NOMO-1 treated with DMSO at 0.1 percent for 48 hours (cell line): ENCODE measurements around the gene RAP1B.
A peak's percentile ranks its signal among the peaks of the same experiment; 100 is the strongest.

Experiments
- DNase-seq: peaks from one replicate; lab custom pipeline; 2025; ENCODE audit not compliant: unreplicated experiment; lab: John Stamatoyannopoulos, UW

The RAP1B gene

DNA sequence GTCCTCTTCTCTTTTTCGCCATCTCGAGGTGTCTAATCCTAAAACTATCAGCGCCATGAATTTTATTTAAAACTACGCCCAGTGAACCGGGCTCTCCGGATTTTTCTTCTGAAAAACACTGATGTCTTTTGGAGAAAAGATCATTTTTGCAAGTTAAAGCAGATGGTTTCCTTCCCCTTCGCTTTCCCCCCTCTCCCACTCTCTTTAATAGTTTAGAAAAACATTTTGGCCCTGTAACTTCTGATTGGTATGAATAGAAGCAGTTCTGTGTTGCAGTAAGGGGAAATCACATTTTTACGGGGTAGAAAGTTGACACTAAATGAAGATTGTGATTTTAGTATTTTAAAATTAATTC is 1.1 kb downstream of the RAP1B start:
- no peak for DNase-seq

DNA sequence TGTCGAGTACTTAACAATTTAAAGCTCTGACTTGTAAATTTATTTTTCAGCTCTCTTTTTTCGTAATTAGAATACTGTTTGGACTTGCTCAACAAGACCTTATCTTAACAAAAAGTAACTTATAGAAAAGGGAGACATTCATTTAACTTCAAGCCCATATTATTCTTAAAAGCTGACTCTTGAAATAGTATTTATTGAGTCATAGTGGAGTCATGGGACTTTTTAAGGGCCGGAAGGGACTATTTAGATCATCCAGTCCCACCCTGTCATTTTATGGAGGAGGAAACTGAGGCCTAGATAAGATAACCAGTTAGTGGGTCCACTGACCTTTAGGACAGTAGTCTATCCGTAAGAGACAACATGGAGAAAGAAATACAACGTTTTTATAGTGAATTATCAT is 1.5 kb downstream of the RAP1B start:
- no peak for DNase-seq

DNA sequence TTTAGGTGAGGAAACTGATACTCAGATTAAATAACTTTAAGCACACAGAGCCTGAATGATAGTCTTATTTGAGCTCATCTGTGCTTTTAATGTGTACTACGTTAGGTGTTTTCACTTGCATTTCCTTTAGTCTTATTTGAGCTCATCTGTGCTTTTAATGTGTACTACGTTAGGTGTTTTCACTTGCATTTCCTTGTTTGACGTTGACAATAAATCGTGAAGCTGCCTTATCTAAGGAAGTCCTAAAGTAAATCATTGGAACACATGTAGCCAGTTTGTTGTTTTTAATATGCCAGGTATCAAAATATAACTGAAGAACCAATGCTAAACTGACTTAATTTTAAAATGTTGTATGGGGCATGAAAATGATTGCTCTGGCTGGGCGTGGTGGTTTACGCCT is 2.0 kb downstream of the RAP1B start:
- no peak for DNase-seq

DNA sequence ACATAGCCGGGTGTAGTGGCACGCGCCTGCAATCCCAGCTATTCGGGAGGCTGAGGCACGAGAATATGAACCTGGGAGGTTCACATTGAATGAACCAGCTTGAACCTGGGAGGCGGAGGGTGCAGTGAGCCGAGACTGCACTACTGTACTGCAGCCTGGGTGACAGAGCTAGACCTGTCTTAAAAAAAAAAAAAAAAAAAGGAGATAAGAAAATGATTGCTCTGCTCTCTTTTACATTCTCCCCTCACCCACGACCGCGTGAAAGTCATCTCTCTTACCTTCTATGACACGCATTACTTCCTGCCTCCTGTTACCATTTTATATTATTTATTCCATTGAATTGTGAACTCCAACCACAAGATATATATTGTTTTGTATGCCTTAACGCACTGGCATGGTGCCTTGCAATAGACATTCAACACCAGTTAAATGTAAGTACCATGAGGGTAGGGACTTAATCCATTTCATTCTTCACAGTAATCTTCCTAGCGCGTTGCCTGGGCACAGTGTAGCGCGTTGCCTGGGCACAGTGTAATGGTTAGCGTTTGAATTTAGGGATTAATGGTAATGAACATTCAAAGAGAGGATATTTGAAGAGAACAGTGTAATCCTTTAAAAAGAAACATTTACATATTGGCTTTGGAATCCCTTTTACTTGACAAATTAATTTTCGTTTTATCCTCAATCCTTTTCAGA is 2.7 kb downstream of the RAP1B start:
- DNase-seq: no peak

DNA sequence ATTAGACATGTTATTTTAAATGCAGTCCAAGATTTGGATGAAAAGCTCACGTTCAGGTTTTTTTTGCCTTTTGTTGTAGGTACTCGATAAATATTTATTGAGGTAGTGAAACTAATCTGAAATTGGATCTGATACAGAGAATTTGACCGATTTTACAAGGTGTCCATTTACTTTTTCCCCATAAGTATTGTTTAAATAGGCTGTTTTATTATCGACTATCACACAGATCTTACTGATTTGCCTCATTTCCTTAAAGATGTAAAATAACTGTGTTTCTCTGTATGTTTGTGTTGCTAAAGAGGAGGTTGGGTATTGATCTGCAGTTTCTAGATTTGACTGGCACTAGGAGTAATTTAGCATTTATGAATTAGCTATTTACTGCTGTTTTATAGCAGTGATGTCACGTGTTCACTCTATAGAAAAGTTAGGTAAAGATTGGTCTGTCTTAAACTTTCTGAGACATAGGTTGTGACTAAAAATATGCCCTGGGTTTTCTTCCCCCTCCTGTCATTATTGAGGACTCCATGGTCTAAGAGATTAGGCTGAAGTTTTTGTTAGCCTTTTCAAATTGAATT is 3.5 kb downstream of the RAP1B start:
- no peak for DNase-seq

DNA sequence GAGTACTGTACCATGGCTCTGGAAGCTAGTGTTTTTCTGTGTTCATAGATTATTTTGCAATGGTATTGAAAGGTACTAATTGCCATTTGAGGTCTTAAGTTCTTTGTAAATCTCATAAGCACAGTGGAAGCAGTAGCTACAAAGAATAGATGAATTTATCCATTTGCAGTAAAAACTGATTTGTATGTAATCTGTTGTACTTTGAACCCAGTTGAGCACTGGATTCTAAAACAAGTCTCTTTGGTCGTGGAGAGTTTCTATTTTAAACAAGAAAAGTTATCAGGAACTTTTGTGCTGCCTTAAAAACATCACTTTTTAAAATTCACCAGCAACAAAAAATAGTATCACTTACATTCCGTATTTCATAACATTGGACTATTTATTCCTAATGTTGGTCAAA is 4.1 kb downstream of the RAP1B start:
- DNase-seq: no peak

DNA sequence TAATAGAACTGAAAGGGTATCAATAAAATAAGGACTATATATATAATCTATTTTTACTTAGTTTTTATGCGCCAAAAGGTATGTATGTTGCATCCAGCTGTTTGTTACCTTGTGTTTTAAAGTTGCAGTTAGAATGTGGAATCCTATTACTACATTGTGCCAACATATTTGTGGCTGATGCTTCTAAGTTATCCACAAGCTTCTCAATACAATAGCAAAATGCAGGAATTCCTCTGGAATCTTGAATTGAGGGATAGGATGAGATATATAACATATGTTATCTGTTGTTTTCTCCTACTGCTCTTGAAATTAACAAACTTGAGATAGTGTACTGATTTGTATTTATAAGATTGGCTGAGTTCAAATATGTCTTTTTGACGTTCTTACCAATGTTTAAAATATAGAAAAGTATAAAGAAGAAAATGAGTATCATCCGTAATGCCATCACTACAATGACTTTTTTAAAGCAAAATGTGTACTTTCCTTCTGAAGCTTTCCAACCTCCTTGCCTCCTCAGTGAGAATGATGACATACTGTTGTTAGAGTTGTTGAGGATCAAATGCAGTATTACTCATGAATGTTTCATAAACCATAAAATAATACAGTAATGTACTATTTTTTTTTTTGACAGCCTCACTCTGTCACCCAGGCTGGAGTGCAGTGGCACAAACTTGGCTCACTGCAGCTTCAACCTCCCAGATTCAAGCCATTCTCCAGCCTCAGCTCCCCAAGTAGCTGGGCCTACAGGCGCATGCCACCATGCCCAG is 6.6 kb downstream of the RAP1B start:
- DNase-seq: no peak

DNA sequence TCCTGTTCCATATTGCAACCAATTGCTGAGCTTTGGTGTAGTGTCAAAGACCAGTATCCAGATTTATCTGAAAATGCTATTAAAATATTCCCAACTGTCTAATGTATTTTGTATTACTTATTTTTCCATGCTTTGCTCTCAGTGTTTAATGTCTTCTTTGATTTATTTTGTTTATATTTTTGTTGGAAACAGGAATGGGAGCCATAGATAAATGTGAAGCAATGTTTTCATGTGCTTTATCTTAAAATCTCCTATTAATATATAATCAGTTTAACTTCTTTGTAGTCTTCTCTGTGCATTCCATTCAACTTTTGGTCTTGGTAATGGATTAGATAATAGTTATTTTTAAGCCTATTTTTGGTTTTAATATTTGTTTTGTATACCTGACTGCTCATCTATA is 8.8 kb downstream of the RAP1B start:
- no peak for DNase-seq

DNA sequence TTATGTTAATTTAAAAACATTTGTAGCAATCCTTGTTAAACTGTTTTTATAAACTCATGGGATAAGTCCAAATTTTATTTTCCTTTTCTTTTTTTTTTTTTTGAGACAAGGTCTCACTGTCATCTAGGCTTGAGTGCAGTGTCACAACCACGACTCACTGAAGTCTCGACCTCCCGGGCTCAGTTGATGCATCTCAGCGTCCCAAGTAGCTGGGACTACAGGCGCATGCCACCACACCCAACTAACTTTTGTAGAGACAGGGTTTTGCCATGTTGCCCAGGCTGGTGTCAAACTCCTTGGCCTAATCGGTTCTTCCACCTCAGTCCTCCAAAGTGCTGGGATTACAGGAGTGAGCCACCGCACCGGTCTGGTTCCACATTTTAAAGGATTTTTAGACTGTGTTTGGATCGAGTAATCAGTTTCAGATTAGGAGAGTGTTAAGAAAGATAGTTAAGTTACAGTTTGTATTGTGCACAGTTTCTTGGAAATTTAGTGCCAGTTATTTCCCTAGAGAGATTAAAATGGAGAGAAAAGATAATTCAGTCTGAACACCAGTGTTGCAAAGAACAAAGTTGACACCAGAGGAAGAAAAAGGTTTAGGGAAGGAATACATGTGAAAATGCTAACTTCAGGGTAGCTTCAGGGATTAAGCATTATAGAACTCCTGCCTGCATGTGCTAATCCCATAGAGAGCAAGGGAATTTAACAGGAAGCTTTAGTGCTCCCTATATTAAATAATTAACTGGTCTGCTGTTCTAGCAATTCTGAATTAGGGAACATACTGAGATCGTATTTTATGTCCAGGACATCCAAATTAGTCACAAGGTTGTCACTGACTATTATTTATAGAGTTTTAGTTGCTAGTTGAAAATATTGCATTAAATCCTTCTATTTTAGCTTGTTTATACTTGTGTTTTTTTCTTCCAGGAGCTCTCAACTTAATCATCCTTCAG is 10.1 kb downstream of the RAP1B start:
- no peak for DNase-seq

DNA sequence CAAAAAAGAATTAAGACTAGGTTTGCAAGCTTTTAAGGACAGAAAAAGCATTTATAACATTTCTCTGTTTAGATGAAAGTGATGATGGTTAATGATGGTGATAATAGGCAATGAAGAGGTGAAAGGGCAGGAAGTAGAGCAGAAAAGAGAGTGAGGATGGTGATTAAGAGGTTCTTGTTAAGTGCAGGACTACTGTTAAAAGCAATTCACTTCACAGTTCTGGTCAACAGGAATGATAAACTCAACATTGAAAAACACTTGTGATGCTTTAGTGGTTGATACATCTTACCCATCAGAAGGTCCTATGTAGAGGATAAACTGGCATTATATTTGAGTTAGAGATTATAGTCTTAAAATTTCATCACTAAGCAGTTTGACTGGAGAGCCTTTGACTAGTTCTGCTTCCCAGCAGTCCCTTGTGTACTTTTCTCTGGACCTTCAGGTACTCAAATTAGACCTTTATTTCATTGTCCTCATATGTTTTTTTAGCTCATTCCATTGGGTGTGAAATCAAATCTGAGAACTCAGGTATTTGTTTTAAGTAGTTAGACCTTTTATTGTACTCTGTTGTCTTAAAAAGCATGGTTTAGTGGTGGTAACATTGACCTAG is 10.9 kb downstream of the RAP1B start:
- no peak for DNase-seq

DNA sequence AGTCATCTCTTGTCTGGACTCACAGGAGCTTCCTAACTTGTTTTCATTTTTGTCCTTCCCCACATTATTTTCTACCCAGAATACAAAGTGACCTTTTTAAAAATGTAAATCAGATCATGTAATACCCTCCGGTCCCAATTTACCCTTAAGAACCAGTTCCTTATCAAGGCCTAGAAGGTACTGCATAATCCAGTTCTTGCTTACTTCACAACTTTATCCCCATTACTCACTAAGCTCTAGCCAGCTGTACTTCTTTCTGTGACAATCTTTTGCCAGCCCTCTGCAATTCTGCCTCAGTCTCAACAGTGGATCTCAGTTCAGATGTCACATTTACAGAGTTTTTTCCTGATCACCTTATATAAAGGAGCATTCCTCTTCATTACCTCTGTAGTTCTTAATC is 11.6 kb downstream of the RAP1B start:
- DNase-seq: no peak

DNA sequence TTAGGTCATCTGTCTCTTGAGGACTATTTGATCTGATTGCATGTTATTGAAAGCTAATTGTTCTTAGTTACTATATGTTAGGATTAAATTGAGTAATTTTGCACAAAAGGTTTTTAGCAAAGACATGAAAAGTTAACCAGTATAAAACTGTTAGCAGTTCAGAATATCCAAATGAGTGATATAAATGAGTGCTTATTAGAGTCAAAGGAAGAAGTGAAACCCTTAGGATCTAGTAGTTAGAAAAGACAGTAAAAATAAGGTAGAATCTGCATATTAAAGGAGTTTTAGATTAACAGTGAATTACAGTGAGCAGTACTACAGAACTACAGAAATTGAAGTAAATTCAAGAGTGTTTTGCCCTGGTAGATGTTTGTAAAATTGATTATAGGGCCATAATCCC is 12.4 kb downstream of the RAP1B start:
- peak; percentile 16 for DNase-seq

DNA sequence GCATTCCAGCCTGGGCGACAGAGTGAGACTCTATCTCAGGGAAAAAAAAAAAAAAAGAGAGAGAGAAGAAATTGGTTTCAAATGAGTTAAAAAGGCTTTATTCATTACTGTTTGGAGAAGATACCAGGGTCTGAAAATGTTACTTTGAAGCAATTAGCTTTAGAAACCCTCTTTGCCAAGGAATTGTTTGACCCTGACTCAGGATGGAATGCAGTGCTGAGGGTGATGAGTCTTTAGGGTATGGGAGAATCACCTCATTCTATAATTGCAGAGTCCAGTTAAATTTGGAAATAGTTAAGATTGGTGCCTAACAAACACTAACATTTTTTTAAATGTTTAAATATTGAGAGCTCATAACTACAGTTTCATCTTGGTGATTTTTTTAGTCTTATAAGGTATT is 13.3 kb downstream of the RAP1B start:
- no peak for DNase-seq

DNA sequence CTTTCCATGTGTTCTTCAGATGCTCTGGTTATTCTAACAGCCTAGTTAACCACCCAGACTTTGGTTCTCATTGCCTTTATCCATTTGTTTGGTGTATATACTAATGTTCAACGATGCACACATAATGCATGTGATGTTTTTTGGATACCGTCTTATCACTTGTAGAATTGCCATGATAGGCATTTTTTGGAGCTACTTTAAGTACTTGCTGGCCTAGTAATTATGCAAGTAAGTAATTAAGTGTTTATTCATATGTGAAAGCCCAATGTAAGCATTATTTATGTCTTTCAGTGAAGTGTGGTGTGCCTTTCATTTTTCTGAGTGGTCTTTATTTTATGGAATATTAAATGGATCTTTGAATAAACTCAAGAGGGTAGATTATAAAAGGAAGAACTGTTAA is 14.2 kb downstream of the RAP1B start:
- DNase-seq: no peak

DNA sequence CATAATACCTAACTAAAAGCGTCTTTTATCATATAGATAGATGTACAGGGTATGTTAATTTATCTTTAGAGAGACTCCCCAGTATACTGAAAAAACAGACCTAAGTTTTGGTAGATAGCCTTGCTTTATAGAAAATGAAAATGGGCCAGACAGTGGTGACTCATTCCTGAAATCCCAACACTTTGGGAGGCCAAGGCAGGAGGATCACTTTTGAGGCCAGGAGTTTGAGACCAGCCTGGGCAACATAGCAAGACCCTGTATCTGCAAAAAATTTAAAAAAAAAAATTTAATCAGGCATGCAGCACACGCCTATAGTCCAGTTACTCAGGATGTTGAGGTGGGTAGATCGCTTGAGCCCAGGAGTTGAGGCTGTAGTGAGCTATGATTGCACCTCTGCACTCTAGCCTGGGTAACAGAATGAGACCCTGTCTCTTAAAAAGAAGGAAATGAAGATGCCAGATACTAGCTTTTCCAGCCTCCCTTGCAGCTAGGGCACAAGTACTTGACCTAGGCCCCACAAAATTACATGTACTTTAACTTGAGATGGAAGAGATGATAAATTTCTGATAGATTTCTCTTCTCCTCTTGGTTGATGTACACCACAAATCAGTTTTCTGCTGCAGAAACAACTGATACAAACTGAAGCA is 17.1 kb downstream of the RAP1B start:
- DNase-seq: no peak

DNA sequence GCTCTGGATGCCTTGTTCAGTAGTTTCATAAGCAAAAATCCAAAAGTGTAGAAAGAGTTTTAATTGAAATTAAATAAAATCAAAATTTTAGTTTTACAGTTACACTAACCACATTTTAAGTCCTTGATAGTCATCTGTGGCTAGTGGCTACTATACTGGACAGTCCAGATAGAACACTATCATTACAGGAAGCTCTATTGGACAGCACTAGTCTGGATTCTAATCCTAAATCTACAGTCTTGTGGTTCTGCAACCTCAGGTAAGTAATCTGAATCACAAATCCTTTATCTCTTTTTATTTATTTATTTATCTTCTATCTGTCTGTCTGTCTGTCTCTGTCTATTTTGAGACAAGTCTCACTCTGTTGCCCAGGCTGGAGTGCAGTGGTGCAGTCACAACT is 18.0 kb downstream of the RAP1B start:
- no peak for DNase-seq

DNA sequence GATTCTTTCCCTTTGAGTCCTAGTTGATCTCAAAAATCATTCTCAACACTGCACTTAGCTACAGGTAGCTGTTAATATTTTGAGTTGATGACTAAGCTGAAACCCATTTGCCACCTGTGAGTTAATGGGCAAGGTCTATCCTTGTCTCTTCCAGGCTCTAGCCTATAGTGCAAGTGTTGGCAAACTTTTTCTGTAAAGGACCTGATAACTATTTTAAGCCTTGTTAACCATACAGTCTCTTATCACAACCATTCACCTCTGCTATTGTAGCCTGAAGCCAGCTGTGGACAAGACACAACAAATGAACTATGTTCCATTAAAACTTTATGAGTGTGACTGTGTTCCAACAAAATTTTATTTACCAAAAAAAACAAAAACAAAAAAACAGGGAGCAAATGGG is 19.4 kb downstream of the RAP1B start:
- DNase-seq: no peak

DNA sequence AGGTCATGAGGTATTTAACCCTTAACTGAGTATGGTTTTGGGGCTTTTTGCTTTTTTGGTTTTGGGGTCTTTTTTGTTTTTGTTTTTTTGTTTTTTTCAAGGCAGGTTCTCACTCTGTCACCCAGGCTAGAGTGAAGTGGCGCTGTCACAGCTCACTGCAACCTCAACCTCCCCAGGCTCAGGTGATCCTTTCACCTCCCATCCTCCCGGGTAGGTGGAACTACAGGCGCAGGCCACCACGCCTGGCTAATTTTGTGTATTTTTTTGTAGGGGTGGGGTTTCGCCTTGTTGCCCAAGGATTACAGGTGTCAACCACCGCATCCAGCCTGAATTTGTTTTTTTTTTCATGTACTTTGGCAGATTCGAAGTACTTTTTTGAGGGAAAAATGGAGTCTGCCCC is 19.9 kb downstream of the RAP1B start:
- DNase-seq: no peak

DNA sequence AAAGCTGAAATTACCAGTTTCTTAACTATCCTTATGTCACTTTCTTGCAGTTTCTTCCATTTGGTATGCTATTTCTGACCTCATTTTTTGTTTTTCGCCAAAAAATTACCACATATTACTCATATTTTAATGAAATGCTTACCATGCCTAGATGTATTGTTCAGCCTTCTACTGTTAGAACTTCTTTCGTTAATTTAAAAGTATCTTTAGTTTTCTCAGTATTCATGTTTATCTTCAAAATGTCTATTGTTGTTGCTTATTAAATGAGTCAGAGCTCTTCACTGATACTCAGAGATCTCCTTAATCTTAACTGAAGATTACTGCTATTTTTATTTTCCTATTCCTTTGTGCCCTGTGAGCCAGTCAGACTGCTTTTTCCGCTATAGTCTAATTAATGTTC is 20.5 kb downstream of the RAP1B start:
- no peak for DNase-seq

DNA sequence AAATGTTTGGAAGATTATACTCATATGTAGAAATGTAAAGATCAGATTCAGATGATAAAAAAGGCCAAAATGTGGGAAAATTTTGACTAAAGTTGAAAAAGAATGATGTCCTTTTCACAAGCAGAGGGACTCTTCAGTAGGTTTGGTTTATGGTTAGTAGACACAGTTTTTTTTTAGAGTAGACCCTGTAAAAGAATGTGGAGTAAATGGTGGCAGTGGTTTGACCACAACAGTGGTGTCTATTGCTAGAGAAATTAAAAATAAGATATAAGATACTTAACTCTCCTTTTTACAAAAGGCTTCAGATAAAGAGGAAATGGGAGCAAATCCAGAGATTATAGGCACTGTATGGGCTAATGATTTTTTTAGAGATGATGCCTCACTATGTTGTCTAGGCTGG is 21.8 kb downstream of the RAP1B start:
- no peak for DNase-seq
